Measurements from ENCODE around the gene LILRB5.

GRCh38 chr19:54245936-54246335, 11.1 kb downstream of the LILRB5 start:
- TF ChIP-seq CTCF (IDR thresholded peaks at IDR 0.05; ENCODE audit: low read length) (no peak), EZH2 (IDR thresholded peaks at IDR 0.05; ENCODE audit: borderline replicate concordance, low read length) (no peak)
